Adipocyte (in vitro differentiated cells): ENCODE measurements around the gene PCDH1.

Source experiments
- DNase-seq: peaks from one replicate; pipeline ENCODE4 v3.0.0-alpha.2; 2015; ENCODE audit warnings: low read depth
- H3K27me3 ChIP-seq: replicated peaks from 2 replicates; pipeline ENCODE4 v1.7.0; 2013; ENCODE audit warnings: mild to moderate bottlenecking, low read length, moderate library complexity; ENCODE audit not compliant: control insufficient read depth, insufficient read depth
- H3K36me3 ChIP-seq: 2 replicates; pipeline ENCODE4 v1.7.0; 2013; ENCODE audit warnings: low read length, mild to moderate bottlenecking, moderate library complexity; ENCODE audit not compliant: control insufficient read depth, insufficient read depth, severe bottlenecking
- H3K4me1 ChIP-seq: 2 replicates; pipeline ENCODE4 v1.7.0; 2013; ENCODE audit warnings: mild to moderate bottlenecking, low read length, moderate library complexity; ENCODE audit not compliant: control insufficient read depth, insufficient read depth
- H3K4me3 ChIP-seq: 2 replicates; pipeline ENCODE4 v1.7.0; 2013; ENCODE audit warnings: mild to moderate bottlenecking, low read length, moderate library complexity
- H3K9ac ChIP-seq: 2 replicates; pipeline ENCODE4 v1.7.0; 2013; ENCODE audit warnings: mild to moderate bottlenecking, low read length, moderate library complexity
- H3K9me3 ChIP-seq: 2 replicates; pipeline ENCODE4 v1.7.0; 2013; ENCODE audit warnings: mild to moderate bottlenecking, low read length, moderate library complexity; ENCODE audit not compliant: control insufficient read depth

The PCDH1 gene

GRCh38 chr5:141839015-141839513, 39.1 kb downstream of the PCDH1 start:
- H3K9me3 ChIP-seq = no peaks in the 10 kb centered on the region
- no peak overlapping the region for H3K4me3 ChIP-seq
- no peak for DNase-seq
- H3K27me3 ChIP-seq = peaks cover 24% of the 10 kb centered on the region
- H3K36me3 ChIP-seq = no peaks in the 10 kb centered on the region
- no peak overlapping the region for H3K9ac ChIP-seq
- H3K4me1 ChIP-seq = peaks cover 8% of the 10 kb centered on the region

DNA sequence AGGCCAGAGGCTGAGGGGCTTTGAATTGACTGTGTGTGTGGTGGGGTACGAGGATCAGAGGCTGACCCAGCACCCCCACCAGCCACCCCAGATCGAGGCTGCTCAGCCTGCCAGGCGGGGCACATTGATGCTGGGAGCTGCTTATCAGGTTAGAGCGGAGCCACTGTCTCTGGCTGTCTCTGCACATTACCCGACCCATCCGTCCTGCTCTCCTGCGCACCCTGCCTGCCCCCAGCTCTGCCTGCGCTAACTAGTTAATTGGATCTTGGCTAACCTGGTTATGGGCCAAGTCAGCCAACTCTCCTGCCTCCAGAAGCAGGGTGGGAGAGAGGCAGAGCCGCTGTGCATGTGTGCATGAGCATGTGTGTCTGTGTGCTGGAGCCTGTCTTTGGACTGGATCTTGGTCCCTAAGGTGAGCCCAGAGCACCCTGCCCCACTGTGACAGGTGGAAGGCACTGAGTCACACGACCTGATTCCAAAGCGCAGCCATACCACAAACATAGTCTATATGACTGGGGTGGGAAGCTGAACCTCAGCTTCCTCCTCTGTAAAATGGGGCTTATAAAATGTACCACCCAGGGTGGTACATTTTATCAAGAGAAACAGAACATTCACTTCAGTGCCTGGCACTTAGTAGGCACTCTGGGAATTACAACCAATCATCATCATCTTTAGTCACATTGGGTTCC, 39.7 kb downstream of the PCDH1 start:
- Histone ChIP-seq H3K9me3 (no peaks in the 10 kb centered on the region), H3K27me3 (peaks cover 24% of the 10 kb centered on the region), H3K4me3 (no peak overlapping the region), H3K4me1 (peaks cover 8% of the 10 kb centered on the region), H3K9ac (no peak overlapping the region), H3K36me3 (no peaks in the 10 kb centered on the region)
- no peak for DNase-seq

GRCh38 chr5:141835928-141836670, 42.1 kb downstream of the PCDH1 start:
- Histone ChIP-seq H3K4me1 (peaks cover 8% of the 10 kb centered on the region), H3K36me3 (no peaks in the 10 kb centered on the region), H3K4me3 (no peak overlapping the region), H3K9ac (no peak overlapping the region), H3K9me3 (peaks cover 10% of the 10 kb centered on the region), H3K27me3 (peaks cover 19% of the 10 kb centered on the region)
- DNase-seq = peak; percentile 47

GRCh38 chr5:141834331-141834730, 43.9 kb downstream of the PCDH1 start:
- Histone ChIP-seq H3K9me3 (peaks cover 10% of the 10 kb centered on the region), H3K4me1 (peaks cover 8% of the 10 kb centered on the region), H3K36me3 (no peaks in the 10 kb centered on the region), H3K4me3 (no peak overlapping the region), H3K9ac (no peak overlapping the region), H3K27me3 (peaks cover 18% of the 10 kb centered on the region)
- no peak for DNase-seq

- no peak overlapping the region for H3K4me3 ChIP-seq
- DNase-seq = no peak
- no peak overlapping the region for H3K9ac ChIP-seq
- peaks cover 10% of the 10 kb centered on the region for H3K9me3 ChIP-seq
- no peaks in the 10 kb centered on the region for H3K36me3 ChIP-seq
- H3K4me1 ChIP-seq = peaks cover 8% of the 10 kb centered on the region
- peaks cover 18% of the 10 kb centered on the region for H3K27me3 ChIP-seq
Measured at GRCh38 chr5:141832131-141832530, 46.1 kb downstream of the PCDH1 start.

DNA sequence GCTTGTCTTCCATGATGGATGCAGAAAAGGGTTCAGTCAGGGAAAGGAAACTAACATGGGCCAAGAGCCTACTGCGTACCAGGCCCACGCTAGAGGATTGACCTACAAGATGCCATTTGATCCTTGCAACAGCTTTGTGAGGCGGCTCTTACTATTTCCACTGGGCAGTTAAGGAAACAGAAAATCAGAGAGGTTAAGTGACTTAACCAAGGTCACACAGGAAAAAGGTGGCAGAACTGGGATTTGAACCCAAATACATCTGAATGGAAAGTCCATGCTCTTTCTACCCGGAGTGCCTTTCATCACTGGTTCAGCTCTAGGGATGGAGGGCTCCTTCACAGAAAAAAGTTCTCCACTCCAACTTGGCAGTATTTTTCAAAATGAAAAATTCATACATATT, 50.0 kb downstream of the PCDH1 start:
- Histone ChIP-seq H3K27me3 (peaks cover 33% of the 10 kb centered on the region), H3K4me3 (no peak overlapping the region), H3K9ac (no peak overlapping the region), H3K36me3 (no peaks in the 10 kb centered on the region), H3K9me3 (peaks cover 10% of the 10 kb centered on the region), H3K4me1 (no peaks in the 10 kb centered on the region)
- DNase-seq = no peak

- Histone ChIP-seq H3K9ac (no peak overlapping the region), H3K4me3 (no peak overlapping the region)
Measured at GRCh38 chr5:141826674-141827073, 51.5 kb downstream of the PCDH1 start.

DNA sequence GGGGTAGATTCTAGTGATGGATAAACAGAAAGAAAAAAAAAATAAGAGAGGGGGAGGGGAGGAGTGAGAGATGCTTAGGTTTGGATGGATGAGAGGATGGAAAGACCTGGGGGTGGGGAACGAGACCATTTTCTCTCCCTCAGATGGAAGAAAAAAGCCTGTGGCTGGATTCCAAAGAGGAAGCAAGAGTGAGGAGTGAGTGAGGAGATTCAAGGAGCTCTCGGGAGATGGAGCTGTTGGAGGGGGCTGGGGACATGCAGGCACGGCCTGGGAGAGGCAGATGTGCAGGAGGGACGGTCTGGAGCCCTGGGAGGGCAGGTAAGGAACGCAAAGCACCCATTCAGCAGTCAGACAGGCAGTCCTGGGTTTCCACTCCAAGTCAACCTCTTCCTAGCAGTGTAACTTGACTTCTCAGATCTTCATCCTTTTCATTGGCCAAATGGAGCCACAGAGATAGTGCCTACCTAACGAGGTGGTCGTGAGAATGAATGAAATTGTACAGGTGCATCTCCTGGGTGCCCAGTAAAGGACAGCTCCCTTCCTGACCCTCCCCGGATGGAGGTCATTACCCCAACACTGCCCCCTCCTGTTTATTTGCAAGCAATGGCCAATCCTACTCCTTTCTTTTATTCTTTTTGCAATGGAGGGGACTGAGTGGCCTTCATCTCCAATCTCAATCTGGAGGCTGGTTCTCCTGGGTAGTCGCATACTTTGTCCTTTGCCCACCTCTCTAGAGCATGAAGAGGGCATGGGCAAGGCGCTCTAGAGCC, 52.2 kb downstream of the PCDH1 start:
- no peak overlapping the region for H3K9ac ChIP-seq
- H3K4me1 ChIP-seq = peaks cover 18% of the 10 kb centered on the region
- peaks cover 26% of the 10 kb centered on the region for H3K27me3 ChIP-seq
- H3K9me3 ChIP-seq = no peaks in the 10 kb centered on the region
- H3K36me3 ChIP-seq = no peaks in the 10 kb centered on the region
- no peak overlapping the region for H3K4me3 ChIP-seq
- peak; percentile 10 for DNase-seq

More at GRCh38 chr5:141826674-141827073, 51.5 kb downstream of the PCDH1 start:
- Histone ChIP-seq H3K9me3 (peaks cover under 1% of the 10 kb centered on the region), H3K36me3 (no peaks in the 10 kb centered on the region), H3K27me3 (peaks cover 31% of the 10 kb centered on the region), H3K4me1 (peaks cover 11% of the 10 kb centered on the region)
- no peak for DNase-seq

DNA sequence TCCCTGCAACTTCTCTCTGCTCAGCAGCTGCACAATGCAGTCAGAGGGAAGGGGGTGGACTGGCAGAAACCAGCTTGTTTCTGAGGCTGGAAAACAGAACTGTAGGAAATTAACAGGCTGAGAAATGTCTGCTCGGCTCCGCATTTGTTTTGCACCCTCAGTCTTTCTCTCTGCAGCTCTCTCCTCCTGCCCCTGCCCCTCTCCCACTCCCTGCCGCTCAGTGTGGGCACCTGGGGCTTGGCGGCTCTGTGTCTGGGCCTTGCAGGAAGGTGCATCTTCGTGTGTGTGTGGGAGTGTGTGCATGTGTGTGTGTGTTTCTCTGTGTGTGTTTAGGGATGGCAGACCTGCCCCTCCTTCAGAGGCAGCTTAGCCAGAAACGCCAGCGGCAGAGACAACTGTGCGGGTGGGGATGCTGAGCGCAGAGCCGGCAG, 53.0 kb downstream of the PCDH1 start:
- Histone ChIP-seq H3K36me3 (no peaks in the 10 kb centered on the region), H3K4me3 (no peak overlapping the region), H3K9ac (no peak overlapping the region), H3K4me1 (peaks cover 18% of the 10 kb centered on the region), H3K9me3 (no peaks in the 10 kb centered on the region), H3K27me3 (peaks cover 26% of the 10 kb centered on the region)
- DNase-seq = no peak

- no peak for DNase-seq
- Histone ChIP-seq H3K27me3 (peaks cover 26% of the 10 kb centered on the region), H3K4me1 (peaks cover 18% of the 10 kb centered on the region), H3K9ac (no peak overlapping the region), H3K9me3 (no peaks in the 10 kb centered on the region), H3K36me3 (no peaks in the 10 kb centered on the region), H3K4me3 (no peak overlapping the region)
Measured at GRCh38 chr5:141824717-141825116, 53.5 kb downstream of the PCDH1 start.

DNA sequence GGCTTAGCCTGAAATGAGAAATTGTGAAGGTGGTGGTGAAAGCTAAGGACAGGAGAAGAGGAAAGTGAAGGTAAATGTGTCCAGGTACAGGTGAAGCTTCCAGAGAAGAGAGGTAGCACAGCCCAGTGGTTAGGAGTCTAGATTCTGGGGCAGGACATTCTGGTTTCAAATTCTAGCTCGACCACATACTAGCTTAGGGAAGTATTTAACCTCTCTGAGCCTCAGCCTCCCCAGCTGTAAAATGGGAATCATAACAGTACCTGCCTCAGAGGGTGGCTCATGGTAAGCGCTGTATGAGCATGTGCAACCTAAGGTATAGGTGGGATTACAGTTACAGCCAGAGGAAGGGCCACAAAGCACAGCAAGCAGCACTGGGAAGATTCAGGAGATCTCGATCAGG, 55.2 kb downstream of the PCDH1 start:
- Histone ChIP-seq H3K4me1 (peaks cover 18% of the 10 kb centered on the region), H3K9ac (no peak overlapping the region), H3K27me3 (peaks cover 27% of the 10 kb centered on the region)

More for the DNA sequence above, 55.2 kb downstream of the PCDH1 start:
- H3K36me3 ChIP-seq = no peaks in the 10 kb centered on the region
- no peak for DNase-seq
- H3K9me3 ChIP-seq = no peaks in the 10 kb centered on the region
- no peak overlapping the region for H3K4me3 ChIP-seq
